OCI-LY1 (cell line): Measurements from ENCODE around the gene CREB5.

Source experiments
- H2AFZ ChIP-seq: fragments of 200-600 bp; sonication (generic), shearing (Covaris generic); 2 replicates; pipeline ENCODE4 v1.6.0; 2014; ENCODE audit warnings: antibody characterized with exemption, mild to moderate bottlenecking, low read length
- H3F3A ChIP-seq: fragments of 200-600 bp; sonication (generic), shearing (Covaris generic); 2 replicates; pipeline ENCODE4 v1.6.0; 2014; ENCODE audit warnings: mild to moderate bottlenecking, antibody characterized with exemption, low read length, moderate library complexity; ENCODE audit not compliant: insufficient read depth
- H3K27ac ChIP-seq: fragments of 200-600 bp; sonication (generic); 2 replicates; pipeline ENCODE4 v1.5.1; 2014; ENCODE audit warnings: low read length, mixed run types, mild to moderate bottlenecking, low read depth; ENCODE audit not compliant: poor library complexity, severe bottlenecking
- H3K27me3 ChIP-seq: fragments of 200-600 bp; sonication (generic); 2 replicates; pipeline ENCODE4 v1.6.0; 2014; ENCODE audit warnings: antibody characterized with exemption, mild to moderate bottlenecking, low read length, moderate library complexity; ENCODE audit not compliant: insufficient read depth
- H3K36me3 ChIP-seq: fragments of 200-600 bp; sonication (generic); 2 replicates; pipeline ENCODE4 v1.6.1; 2014; ENCODE audit warnings: mild to moderate bottlenecking, antibody characterized with exemption, low read length, moderate library complexity, mixed read lengths; ENCODE audit not compliant: insufficient read depth
- H3K4me1 ChIP-seq: fragments of 200-600 bp; sonication (generic); 2 replicates; pipeline ENCODE4 v1.5.1; 2014; ENCODE audit warnings: mild to moderate bottlenecking, low read length, moderate library complexity; ENCODE audit not compliant: insufficient read depth, severe bottlenecking
- H3K4me2 ChIP-seq: fragments of 200-600 bp; sonication (generic), shearing (Covaris generic); 2 replicates; pipeline ENCODE4 v1.6.1; 2014; ENCODE audit warnings: low read length
- H3K4me3 ChIP-seq: fragments of 200-600 bp; sonication (generic); 2 replicates; pipeline ENCODE4 v1.5.1; 2014; ENCODE audit warnings: low read length, low read depth, mild to moderate bottlenecking, mixed read lengths; ENCODE audit not compliant: poor library complexity, severe bottlenecking
- H3K79me2 ChIP-seq: fragments of 200-600 bp; shearing (Covaris generic); 2 replicates; pipeline ENCODE4 v1.6.1; 2016; ENCODE audit warnings: mixed run types, low read length, mixed read lengths; ENCODE audit not compliant: insufficient read depth
- H3K9ac ChIP-seq: fragments of 200-600 bp; sonication (generic), shearing (Covaris generic); 2 replicates; pipeline ENCODE4 v1.6.1; 2014; ENCODE audit warnings: mild to moderate bottlenecking, low read length, mixed read lengths
- H3K9me2 ChIP-seq: fragments of 200-600 bp; sonication (generic), shearing (Covaris generic); 2 replicates; pipeline ENCODE4 v1.6.1; 2014; ENCODE audit warnings: low read depth, mild to moderate bottlenecking, low read length, mixed read lengths
- H3K9me3 ChIP-seq: fragments of 200-600 bp; shearing (Covaris generic); 2 replicates; pipeline ENCODE4 v1.6.1; 2014; ENCODE audit warnings: low read length, mixed read lengths
- H4K20me1 ChIP-seq: fragments of 200-600 bp; sonication (generic), shearing (Covaris generic); 2 replicates; pipeline ENCODE4 v1.6.0; 2016; ENCODE audit warnings: mild to moderate bottlenecking, low read length; ENCODE audit not compliant: insufficient read depth
- CTCF ChIP-seq: fragments of 200-600 bp; sonication (generic), shearing (Covaris generic); IDR thresholded peaks from 2 replicates; pipeline ENCODE4 v1.5.1; 2017; ENCODE audit warnings: mild to moderate bottlenecking, antibody characterized with exemption, low read length, moderate library complexity, mixed read lengths
- EZH2 ChIP-seq: fragments of 200-600 bp; sonication (generic), shearing (Covaris generic); IDR thresholded peaks from 2 replicates; pipeline ENCODE4 v1.8.0; 2017; ENCODE audit warnings: borderline replicate concordance, mixed run types, mild to moderate bottlenecking, antibody characterized with exemption, low read length, moderate library complexity, mixed read lengths

CREB5 gene

GRCh38 chr7:28649189-28649588 lies 236.9 kb downstream of the CREB5 start:
- Histone ChIP-seq H3F3A (no peaks in the 10 kb centered on the region), H3K4me1 (no peaks in the 10 kb centered on the region), H2AFZ (no peak overlapping the region), H3K4me3 (no peak overlapping the region), H3K27me3 (no peaks in the 10 kb centered on the region), H3K4me2 (no peak overlapping the region), H3K27ac (no peak overlapping the region), H3K79me2 (no peaks in the 10 kb centered on the region), H4K20me1 (no peaks in the 10 kb centered on the region), H3K9ac (no peak overlapping the region), H3K9me3 (no peaks in the 10 kb centered on the region), H3K9me2 (no peaks in the 10 kb centered on the region), H3K36me3 (no peaks in the 10 kb centered on the region)
- TF ChIP-seq EZH2 (no peak), CTCF (no peak)

- no peaks in the 10 kb centered on the region for H3K27me3 ChIP-seq
These were observed 237.5 kb downstream of the CREB5 start for GRCh38 chr7:28649811-28650210.

GRCh38 chr7:28654110-28654509 lies 241.8 kb downstream of the CREB5 start:
- Histone ChIP-seq H3K27ac (no peak overlapping the region), H3K27me3 (no peaks in the 10 kb centered on the region), H3K4me3 (no peak overlapping the region), H3K9ac (no peak overlapping the region), H2AFZ (no peak overlapping the region), H4K20me1 (no peaks in the 10 kb centered on the region), H3K4me2 (no peak overlapping the region), H3F3A (no peaks in the 10 kb centered on the region), H3K79me2 (no peaks in the 10 kb centered on the region), H3K9me3 (peaks cover 2% of the 10 kb centered on the region; the same call in 1 of the 2 replicates), H3K36me3 (peaks cover 11% of the 10 kb centered on the region), H3K4me1 (no peaks in the 10 kb centered on the region), H3K9me2 (no peaks in the 10 kb centered on the region)
- no peak for TF ChIP-seq EZH2
- TF ChIP-seq CTCF, result no peak

More at GRCh38 chr7:28649811-28650210, 237.5 kb downstream of the CREB5 start:
- H3K9ac ChIP-seq, result no peak overlapping the region
- H4K20me1 ChIP-seq, result no peaks in the 10 kb centered on the region
- no peak overlapping the region for H2AFZ ChIP-seq
- no peaks in the 10 kb centered on the region for H3F3A ChIP-seq
- no peak overlapping the region for H3K4me3 ChIP-seq
- no peak overlapping the region for H3K27ac ChIP-seq
- no peaks in the 10 kb centered on the region for H3K9me2 ChIP-seq
- no peaks in the 10 kb centered on the region for H3K36me3 ChIP-seq
- H3K4me1 ChIP-seq, result no peaks in the 10 kb centered on the region
- H3K4me2 ChIP-seq, result no peak overlapping the region
- no peaks in the 10 kb centered on the region for H3K79me2 ChIP-seq
- no peaks in the 10 kb centered on the region for H3K9me3 ChIP-seq
- TF ChIP-seq CTCF (no peak), EZH2 (no peak)
